A549 treated with Mapracorat at 1 μM for 4 hours (cell line): ENCODE data around the gene ARPC4. TPM values are rescaled to one million over a fixed set of nuclear protein-coding genes. Genes with fewer than 3 reads are reported as not detected.

Experiments used
- total RNA-seq: library from RNA; stranded (reverse); fragments of 200-300 nt; extraction: Qiagen RNA extraction; gene quantifications from 5 replicates; pipeline ENCODE4 v1.2.3, GENCODE V29; 2022

The ARPC4 gene
- total RNA-seq = 153 to 231 TPM (median 158 TPM) in 5 replicates

GRCh38 chr3:9792405-9793160 lies at the start of gene ARPC4, which contains the start of gene TADA3:
ARPC4 (plus strand) TSS chr3:9793082; CDS start chr3:9793122, 40 bp downstream.
TADA3 (minus strand) TSS chr3:9792473; CDS start chr3:9791466, 1,007 bp downstream.

GRCh38 chr3:9749645-9750555 lies 43.0 kb upstream of the ARPC4 start, which contains the start of gene OGG1:
OGG1 (plus strand) TSS chr3:9749952; CDS start chr3:9750287, 335 bp downstream.

GRCh38 chr3:9769426-9770275 lies 23.2 kb upstream of the ARPC4 start, which contains the start of gene CAMK1:
CAMK1 (minus strand) TSS chr3:9769947; CDS start chr3:9767749, 2,198 bp downstream.

GRCh38 chr3:9809615-9810432 lies 16.9 kb downstream of the ARPC4 start, which contains the start of gene TTLL3:
TTLL3 (plus strand) TSS chr3:9810262; CDS start chr3:9810662, 400 bp downstream.

GRCh38 chr3:9843715-9844438 lies 51.0 kb downstream of the ARPC4 start, which contains the start of gene RPUSD3:
RPUSD3 (minus strand) TSS chr3:9844008; CDS start chr3:9843990, 18 bp downstream.

Other genes starting within 250 kb of the ARPC4 start
- gene LHFPL4, start 239.3 kb upstream of the ARPC4 start, total RNA-seq = 0.04 to 0.41 TPM (median 0.06 TPM) in 5 replicates
- 27.6 to 30.7 TPM (median 28.2 TPM) in 5 replicates for gene MTMR14, start 143.6 kb upstream of the ARPC4 start, total RNA-seq
- 0.15 to 0.31 TPM (median 0.17 TPM) in 3 of 5 replicates, not detected in the others for gene CPNE9, start 89.2 kb upstream of the ARPC4 start, total RNA-seq
- gene BRPF1, start 61.3 kb upstream of the ARPC4 start, total RNA-seq = 17.6 to 20.3 TPM (median 18.6 TPM) in 5 replicates
- 12.7 to 21.2 TPM (median 16.9 TPM) in 5 replicates for gene OGG1, start 43.1 kb upstream of the ARPC4 start, total RNA-seq
- 12.3 to 18.0 TPM (median 16.3 TPM) in 5 replicates for gene CAMK1, start 23.1 kb upstream of the ARPC4 start, total RNA-seq
- gene TADA3, start 609 bp upstream of the ARPC4 start, total RNA-seq = 54.5 to 60.5 TPM (median 59.9 TPM) in 5 replicates
- gene TTLL3, start 17.2 kb downstream of the ARPC4 start, total RNA-seq = 6.0 to 8.3 TPM (median 7.0 TPM) in 5 replicates
- gene RPUSD3, start 50.9 kb downstream of the ARPC4 start, total RNA-seq = 50.4 to 59.0 TPM (median 55.8 TPM) in 5 replicates
- 50.4 to 66.9 TPM (median 56.5 TPM) in 5 replicates for gene CIDEC, start 87.2 kb downstream of the ARPC4 start, total RNA-seq
- gene JAGN1, start 97.5 kb downstream of the ARPC4 start, total RNA-seq = 82.2 to 95.8 TPM (median 93.2 TPM) in 5 replicates
- gene IL17RE, start 109.8 kb downstream of the ARPC4 start, total RNA-seq = 1.2 to 1.7 TPM (median 1.4 TPM) in 5 replicates
- gene IL17RC, start 124.0 kb downstream of the ARPC4 start, total RNA-seq = 25.4 to 34.2 TPM (median 31.6 TPM) in 5 replicates
- 10.5 to 14.9 TPM (median 13.2 TPM) in 5 replicates for gene CRELD1, start 140.8 kb downstream of the ARPC4 start, total RNA-seq
- 1.2 to 1.9 TPM (median 1.7 TPM) in 5 replicates for gene PRRT3, start 159.3 kb downstream of the ARPC4 start, total RNA-seq
- 105 to 146 TPM (median 111 TPM) in 5 replicates for gene EMC3, start 193.8 kb downstream of the ARPC4 start, total RNA-seq
- 17.2 to 20.1 TPM (median 18.7 TPM) in 5 replicates for gene FANCD2, start 233.4 kb downstream of the ARPC4 start, total RNA-seq